HepG2 (cell line): Measurements from ENCODE around the gene DENND2D.

Experiments
- FOXK2 ChIP-seq: fragments of 450-650 bp; IDR thresholded peaks from 2 replicates; pipeline ENCODE4 v1.6.1; 2016
- NR2F1 ChIP-seq, 2 experiments: fragments of 450-650 bp in 1 of 2; formaldehyde crosslinking in 1 of 2; IDR thresholded peaks; 2 replicates each; pipeline versions ENCODE4 v1.5.0 to v1.6.1; 2016 to 2020; ENCODE audit warnings: mild to moderate bottlenecking in 1 of 2, missing compliant biosample characterization in 1 of 2, missing genetic modification reagents in 1 of 2, moderate library complexity in 1 of 2
- POLR2A ChIP-seq, 2 experiments: IDR thresholded peaks; 2 replicates each; pipeline ENCODE4 v1.6.1; 2011; ENCODE audit warnings: low read depth in 2 of 2, low read length in 2 of 2, mild to moderate bottlenecking in 1 of 2, moderate library complexity in 1 of 2; ENCODE audit not compliant: insufficient read depth in 1 of 2
- REPIN1 ChIP-seq: sonication (generic); formaldehyde crosslinking; IDR thresholded peaks from 2 replicates; pipeline ENCODE4 v1.8.0; 2022; ENCODE audit warnings: missing genetic modification reagents, low read depth, mild to moderate bottlenecking, borderline replicate concordance
- SMARCC2 ChIP-seq: fragments of 450-650 bp; IDR thresholded peaks from 2 replicates; pipeline ENCODE4 v1.6.1; 2017; ENCODE audit warnings: antibody characterized with exemption, mild to moderate bottlenecking
- SRSF4 ChIP-seq: fragments of 200-400 bp; formaldehyde crosslinking; IDR thresholded peaks from one replicate; pipeline ENCODE4 v1.6.1; 2018; ENCODE audit warnings: mild to moderate bottlenecking, low read depth, low read length, moderate library complexity; ENCODE audit not compliant: poor library complexity, severe bottlenecking
- TAF1 ChIP-seq: sonication (generic); formaldehyde crosslinking; IDR thresholded peaks from 2 replicates; pipeline ENCODE4 v1.4.0; 2020; ENCODE audit warnings: missing genetic modification reagents
- ZFX ChIP-seq: sonication (generic); formaldehyde crosslinking; IDR thresholded peaks from 2 replicates; pipeline ENCODE4 v1.4.0; 2020; ENCODE audit warnings: mild to moderate bottlenecking, low read depth, missing genetic modification reagents, moderate library complexity
- ZNF253 ChIP-seq: sonication (generic); formaldehyde crosslinking; IDR thresholded peaks from 2 replicates; pipeline ENCODE4 v1.8.0; 2022; ENCODE audit warnings: mild to moderate bottlenecking, missing genetic modification reagents, borderline replicate concordance
- ZNF329 ChIP-seq: sonication (generic); formaldehyde crosslinking; IDR thresholded peaks from 2 replicates; pipeline ENCODE4 v1.9.0; 2021; ENCODE audit warnings: low read depth, mild to moderate bottlenecking, missing genetic modification reagents
- TF ChIP-seq, protein P1 (sequence below): sonication (generic); formaldehyde crosslinking; IDR thresholded peaks from 2 replicates; pipeline ENCODE4 v1.8.1; 2022; ENCODE audit warnings: mild to moderate bottlenecking, missing genetic modification reagents
- TF ChIP-seq, protein P2 (sequence below): sonication (generic); formaldehyde crosslinking; IDR thresholded peaks from 2 replicates; pipeline ENCODE4 v1.5.0; 2020; ENCODE audit warnings: mild to moderate bottlenecking, missing genetic modification reagents, moderate library complexity
- TF ChIP-seq, protein P3 (sequence below): sonication (generic); formaldehyde crosslinking; IDR thresholded peaks from 2 replicates; pipeline ENCODE4 v1.5.0; 2020; ENCODE audit warnings: missing genetic modification reagents

DNA sequence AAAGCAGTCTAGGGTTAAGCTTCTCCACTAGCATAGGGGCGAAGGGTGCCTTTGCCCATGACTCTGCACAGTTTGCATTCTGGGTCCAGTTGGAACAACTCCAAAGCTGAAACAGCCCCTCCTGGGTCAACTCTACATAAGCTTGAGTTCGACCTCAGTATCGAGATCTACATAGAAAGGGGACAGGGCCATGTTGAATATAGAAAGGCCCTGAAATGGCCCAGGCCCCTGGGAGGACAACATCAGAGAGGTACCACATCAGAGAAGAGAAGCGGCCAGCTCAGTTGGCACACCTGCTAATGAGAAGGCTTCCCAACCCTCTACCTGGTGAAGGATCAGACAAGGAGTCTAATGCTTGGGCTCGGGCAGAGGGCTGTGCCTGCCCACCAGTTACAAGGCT lies 1.6 kb downstream of the DENND2D start:
- TF ChIP-seq POLR2A (IDR thresholded peaks at IDR 0.05; ENCODE audit: insufficient read depth in 1 of 2, low read depth in 2 of 2, low read length in 2 of 2): no peak
- no peak for TF ChIP-seq NR2F1 (CRISPR knock-in tag; IDR thresholded peaks at IDR 0.05)
- TF ChIP-seq, protein P1, sequence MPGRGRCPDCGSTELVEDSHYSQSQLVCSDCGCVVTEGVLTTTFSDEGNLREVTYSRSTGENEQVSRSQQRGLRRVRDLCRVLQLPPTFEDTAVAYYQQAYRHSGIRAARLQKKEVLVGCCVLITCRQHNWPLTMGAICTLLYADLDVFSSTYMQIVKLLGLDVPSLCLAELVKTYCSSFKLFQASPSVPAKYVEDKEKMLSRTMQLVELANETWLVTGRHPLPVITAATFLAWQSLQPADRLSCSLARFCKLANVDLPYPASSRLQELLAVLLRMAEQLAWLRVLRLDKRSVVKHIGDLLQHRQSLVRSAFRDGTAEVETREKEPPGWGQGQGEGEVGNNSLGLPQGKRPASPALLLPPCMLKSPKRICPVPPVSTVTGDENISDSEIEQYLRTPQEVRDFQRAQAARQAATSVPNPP (CRISPR knock-in tag): no peak
- no peak for TF ChIP-seq ZNF253 (CRISPR knock-in tag)
- no peak for TF ChIP-seq SRSF4
- TF ChIP-seq ZNF329 (CRISPR knock-in tag): no peak
- TF ChIP-seq, protein P2, sequence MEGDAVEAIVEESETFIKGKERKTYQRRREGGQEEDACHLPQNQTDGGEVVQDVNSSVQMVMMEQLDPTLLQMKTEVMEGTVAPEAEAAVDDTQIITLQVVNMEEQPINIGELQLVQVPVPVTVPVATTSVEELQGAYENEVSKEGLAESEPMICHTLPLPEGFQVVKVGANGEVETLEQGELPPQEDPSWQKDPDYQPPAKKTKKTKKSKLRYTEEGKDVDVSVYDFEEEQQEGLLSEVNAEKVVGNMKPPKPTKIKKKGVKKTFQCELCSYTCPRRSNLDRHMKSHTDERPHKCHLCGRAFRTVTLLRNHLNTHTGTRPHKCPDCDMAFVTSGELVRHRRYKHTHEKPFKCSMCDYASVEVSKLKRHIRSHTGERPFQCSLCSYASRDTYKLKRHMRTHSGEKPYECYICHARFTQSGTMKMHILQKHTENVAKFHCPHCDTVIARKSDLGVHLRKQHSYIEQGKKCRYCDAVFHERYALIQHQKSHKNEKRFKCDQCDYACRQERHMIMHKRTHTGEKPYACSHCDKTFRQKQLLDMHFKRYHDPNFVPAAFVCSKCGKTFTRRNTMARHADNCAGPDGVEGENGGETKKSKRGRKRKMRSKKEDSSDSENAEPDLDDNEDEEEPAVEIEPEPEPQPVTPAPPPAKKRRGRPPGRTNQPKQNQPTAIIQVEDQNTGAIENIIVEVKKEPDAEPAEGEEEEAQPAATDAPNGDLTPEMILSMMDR (CRISPR knock-in tag): no peak
- TF ChIP-seq ZFX (CRISPR knock-in tag): no peak
- no peak for TF ChIP-seq TAF1 (CRISPR knock-in tag)
- TF ChIP-seq FOXK2: no peak
- TF ChIP-seq, protein P3, sequence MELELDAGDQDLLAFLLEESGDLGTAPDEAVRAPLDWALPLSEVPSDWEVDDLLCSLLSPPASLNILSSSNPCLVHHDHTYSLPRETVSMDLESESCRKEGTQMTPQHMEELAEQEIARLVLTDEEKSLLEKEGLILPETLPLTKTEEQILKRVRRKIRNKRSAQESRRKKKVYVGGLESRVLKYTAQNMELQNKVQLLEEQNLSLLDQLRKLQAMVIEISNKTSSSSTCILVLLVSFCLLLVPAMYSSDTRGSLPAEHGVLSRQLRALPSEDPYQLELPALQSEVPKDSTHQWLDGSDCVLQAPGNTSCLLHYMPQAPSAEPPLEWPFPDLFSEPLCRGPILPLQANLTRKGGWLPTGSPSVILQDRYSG (CRISPR knock-in tag): no peak
- no peak for TF ChIP-seq REPIN1 (CRISPR knock-in tag)
- TF ChIP-seq SMARCC2: no peak
